Measurements from ENCODE around the gene PDGFA. TPM values are rescaled to one million over a fixed set of nuclear protein-coding genes. Genes with fewer than 3 reads are reported as not detected.
A peak's percentile ranks its signal among the peaks of the same experiment; 100 is the strongest.

PDGFA gene
- total RNA-seq, result 10 to 100 TPM; 16.2 to 41.6 (median 22.0) TPM

GRCh38 chr7:519484-520390 is at the start of gene PDGFA:
Gene PDGFA, minus strand, starts transcription at chr7:519846. Its CDS starts 845 bp downstream, at chr7:519001.
- peak within 1 kb of the TSS; percentile 75 for H3K4me3 ChIP-seq
- H3K9me3 ChIP-seq, result no peaks in the 10 kb centered on the region
- peaks cover 73% of the 10 kb centered on the region for H3K4me1 ChIP-seq
- no peak for DNase-seq (ENCODE audit: low spot score in 2 of 2)
- under 1% methylated on average over 32 of the region's 132 CpGs for WGBS
- TF ChIP-seq CTCF (IDR thresholded peaks at IDR 0.05) (peak in 1 of 2 donors; percentile 37), POLR2A (IDR thresholded peaks at IDR 0.05) (no peak)
- H3K36me3 ChIP-seq, result no peaks in the 10 kb centered on the region
- H3K27me3 ChIP-seq, result peaks cover 31% of the 10 kb centered on the region
- H3K27ac ChIP-seq, result peak within 1 kb of the TSS; percentile 76

GRCh38 chr7:568031-568951 is 48.6 kb upstream of the PDGFA start:
- Histone ChIP-seq H3K4me1 (no peaks in the 10 kb centered on the region), H3K4me3 (no peak overlapping the region), H3K36me3 (no peaks in the 10 kb centered on the region), H3K27ac (no peak overlapping the region), H3K27me3 (no peaks in the 10 kb centered on the region), H3K9me3 (no peaks in the 10 kb centered on the region)
- TF ChIP-seq POLR2A (IDR thresholded peaks at IDR 0.05) (no peak), CTCF (IDR thresholded peaks at IDR 0.05) (no peak)
- DNase-seq (ENCODE audit: low spot score in 2 of 2), result no peak
- WGBS, result 52% methylated on average over 17 of the region's 33 CpGs

GRCh38 chr7:567305-567883 is 47.7 kb upstream of the PDGFA start:
- no peaks in the 10 kb centered on the region for H3K4me1 ChIP-seq
- H3K27ac ChIP-seq, result no peak overlapping the region
- H3K27me3 ChIP-seq, result no peaks in the 10 kb centered on the region
- WGBS, result 98% methylated on average over 2 of the region's 3 CpGs
- DNase-seq (ENCODE audit: low spot score in 2 of 2), result no peak
- H3K4me3 ChIP-seq, result no peak overlapping the region
- no peaks in the 10 kb centered on the region for H3K36me3 ChIP-seq
- TF ChIP-seq EP300 (IDR thresholded peaks at IDR 0.05) (no peak), POLR2AphosphoS5 (IDR thresholded peaks at IDR 0.05) (no peak), CTCF (IDR thresholded peaks at IDR 0.05) (no peak), POLR2A (IDR thresholded peaks at IDR 0.05) (no peak)
- H3K9me3 ChIP-seq, result no peaks in the 10 kb centered on the region

- Histone ChIP-seq H3K27me3 (no peaks in the 10 kb centered on the region), H3K4me3 (no peak overlapping the region), H3K4me1 (no peaks in the 10 kb centered on the region), H3K27ac (no peak overlapping the region), H3K9me3 (no peaks in the 10 kb centered on the region), H3K36me3 (no peaks in the 10 kb centered on the region)
- no peak for DNase-seq (ENCODE audit: low spot score in 2 of 2)
- TF ChIP-seq CTCF (IDR thresholded peaks at IDR 0.05), result peak in 1 of 2 donors; percentile 4
- no peak for TF ChIP-seq EP300 (IDR thresholded peaks at IDR 0.05)
- WGBS, result 97% methylated on average over 1 of the region's 1 CpG
These were observed 46.5 kb upstream of the PDGFA start for GRCh38 chr7:566100-566499.
